GM21619 (cell line): ENCODE measurements around the gene STIM2.

Source experiments
- ATAC-seq: cut with Tn5 transposase; IDR thresholded peaks from one replicate; pipeline ENCODE4 v1.9.1; 2021; ENCODE audit not compliant: unreplicated experiment

The STIM2 gene

GRCh38 chr4:26836539-26836938 lies 24.1 kb upstream of the STIM2 start:
- ATAC-seq, result no peak

GRCh38 chr4:26837993-26838842 lies 22.4 kb upstream of the STIM2 start:
- no peak for ATAC-seq

- ATAC-seq, result no peak
Observed at GRCh38 chr4:26839016-26839415, 21.6 kb upstream of the STIM2 start.

- ATAC-seq, result no peak
Observed at GRCh38 chr4:26839534-26839951, 21.1 kb upstream of the STIM2 start.

- no peak for ATAC-seq
Observed at GRCh38 chr4:26840786-26841185, 19.9 kb upstream of the STIM2 start.

GRCh38 chr4:26842911-26843310 lies 17.7 kb upstream of the STIM2 start:
- no peak for ATAC-seq

GRCh38 chr4:26850528-26850927 lies 10.1 kb upstream of the STIM2 start:
- no peak for ATAC-seq

GRCh38 chr4:26851129-26851528 lies 9.5 kb upstream of the STIM2 start:
- ATAC-seq, result no peak

- no peak for ATAC-seq
Observed at GRCh38 chr4:26854701-26855100, 5.9 kb upstream of the STIM2 start.

- ATAC-seq, result no peak
Observed at GRCh38 chr4:26856906-26857277, 3.7 kb upstream of the STIM2 start.

GRCh38 chr4:26857278-26858034 lies 3.2 kb upstream of the STIM2 start:
- ATAC-seq, result peak; percentile 38

- no peak for ATAC-seq
Observed at GRCh38 chr4:26858035-26858918, 2.4 kb upstream of the STIM2 start.

- ATAC-seq, result no peak
Observed at GRCh38 chr4:26858947-26859401, 1.7 kb upstream of the STIM2 start.

- no peak for ATAC-seq
Observed at GRCh38 chr4:26859762-26860156, 882 bp upstream of the STIM2 start.

GRCh38 chr4:26860922-26861433 lies 337 bp downstream of the STIM2 start:
- peak; percentile 21 for ATAC-seq

- peak; percentile 44 for ATAC-seq
Observed at GRCh38 chr4:26861434-26862186, 969 bp downstream of the STIM2 start.

GRCh38 chr4:26862381-26862915 lies 1.8 kb downstream of the STIM2 start:
- no peak for ATAC-seq

GRCh38 chr4:26863512-26863911 lies 2.9 kb downstream of the STIM2 start:
- no peak for ATAC-seq

- no peak for ATAC-seq
Observed at GRCh38 chr4:26864899-26865298, 4.3 kb downstream of the STIM2 start.

- ATAC-seq, result no peak
Observed at GRCh38 chr4:26866203-26866602, 5.6 kb downstream of the STIM2 start.
